Activated gamma-delta T cell (primary cell): Measurements from ENCODE around the gene AREL1.

ENCODE experiments used
- DNase-seq: peaks from one replicate; lab custom pipeline; 2025; lab: John Stamatoyannopoulos, UW

Gene AREL1

GRCh38 chr14:74658535-74659131 lies 54.2 kb downstream of the AREL1 start:
- no peak for DNase-seq

- no peak for DNase-seq
These were observed 55.9 kb downstream of the AREL1 start for GRCh38 chr14:74656964-74657363.

GRCh38 chr14:74655599-74656395 lies 57.1 kb downstream of the AREL1 start:
- no peak for DNase-seq

DNA sequence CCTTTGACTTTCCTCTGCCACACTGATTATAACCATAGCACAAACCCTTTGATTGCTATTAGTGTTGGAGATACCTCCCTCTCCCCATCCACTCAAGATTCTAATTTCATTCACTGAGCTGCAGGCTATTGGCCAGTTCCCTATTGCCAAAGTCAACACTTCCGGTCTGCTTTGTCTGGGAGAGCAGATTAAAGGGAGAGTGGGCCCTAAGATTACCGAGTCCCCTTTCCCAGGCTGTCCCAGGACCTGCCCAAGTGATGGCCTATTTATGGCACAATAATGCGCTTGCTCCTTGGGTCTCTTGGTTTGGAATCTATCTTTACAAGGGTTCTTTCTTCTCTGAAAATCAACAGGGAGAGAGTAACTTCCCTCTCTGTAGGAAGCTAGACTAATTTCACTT lies 57.9 kb downstream of the AREL1 start:
- no peak for DNase-seq

GRCh38 chr14:74653386-74654138 lies 59.3 kb downstream of the AREL1 start:
- no peak for DNase-seq

DNA sequence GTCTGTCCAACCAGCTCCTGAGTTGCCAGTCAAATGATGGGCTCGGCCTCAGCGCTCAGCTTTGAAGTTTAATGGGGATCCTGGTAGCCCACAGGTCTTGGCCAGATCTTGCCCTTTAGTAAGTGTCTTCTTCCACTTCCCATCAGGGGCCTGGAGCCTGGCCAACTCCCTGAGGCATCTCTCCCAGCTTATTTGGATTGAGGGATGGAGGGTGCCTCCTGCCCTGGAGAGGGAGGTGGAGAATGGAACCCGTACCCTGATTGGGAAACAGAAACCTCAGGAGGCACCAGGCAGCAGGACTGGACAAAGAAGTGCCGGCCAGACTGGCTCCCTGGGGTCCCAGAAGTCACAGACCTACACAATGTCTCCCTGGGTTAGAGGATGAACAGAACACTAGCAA lies 60.3 kb downstream of the AREL1 start:
- no peak for DNase-seq

GRCh38 chr14:74650927-74651686 lies 61.8 kb downstream of the AREL1 start:
- no peak for DNase-seq

DNA sequence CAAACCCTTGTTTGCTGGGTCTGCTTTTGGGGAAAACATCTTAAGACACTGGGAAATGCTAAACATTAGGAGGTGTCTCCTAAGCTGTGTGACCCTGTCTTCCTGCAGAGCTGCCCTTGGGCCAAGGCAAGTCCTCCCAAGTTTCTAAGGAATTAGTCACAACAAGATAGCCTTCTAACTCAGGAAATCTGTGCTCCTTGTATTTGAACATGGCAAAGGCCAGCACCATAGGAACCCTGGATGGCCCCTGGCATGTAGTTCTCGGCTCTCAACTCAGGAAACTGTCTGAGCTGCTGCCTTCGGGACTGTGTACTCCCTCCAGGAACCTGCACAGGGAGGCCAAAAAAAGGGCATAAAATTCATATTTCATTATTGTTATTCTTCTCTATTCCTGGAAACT lies 63.2 kb downstream of the AREL1 start:
- DNase-seq: no peak

DNA sequence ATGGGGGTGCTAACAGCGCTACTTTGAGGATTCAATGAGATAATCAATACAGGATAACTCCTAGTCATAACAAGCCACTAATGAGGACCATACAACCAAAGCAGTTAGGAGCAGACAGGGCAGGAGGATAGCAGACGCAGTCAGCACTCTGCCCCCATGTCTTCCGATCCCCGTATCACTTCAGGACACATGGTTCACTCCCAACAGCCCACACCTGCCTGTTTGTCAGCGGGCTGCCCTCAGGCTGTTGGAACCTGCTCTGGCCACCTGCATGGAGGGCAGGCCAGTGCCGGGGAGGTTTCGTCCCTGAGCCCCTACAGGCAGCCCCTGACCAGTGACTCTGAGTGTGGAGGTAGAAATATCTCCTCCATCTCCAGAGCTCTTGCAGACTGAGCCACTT lies 63.7 kb downstream of the AREL1 start:
- no peak for DNase-seq

DNA sequence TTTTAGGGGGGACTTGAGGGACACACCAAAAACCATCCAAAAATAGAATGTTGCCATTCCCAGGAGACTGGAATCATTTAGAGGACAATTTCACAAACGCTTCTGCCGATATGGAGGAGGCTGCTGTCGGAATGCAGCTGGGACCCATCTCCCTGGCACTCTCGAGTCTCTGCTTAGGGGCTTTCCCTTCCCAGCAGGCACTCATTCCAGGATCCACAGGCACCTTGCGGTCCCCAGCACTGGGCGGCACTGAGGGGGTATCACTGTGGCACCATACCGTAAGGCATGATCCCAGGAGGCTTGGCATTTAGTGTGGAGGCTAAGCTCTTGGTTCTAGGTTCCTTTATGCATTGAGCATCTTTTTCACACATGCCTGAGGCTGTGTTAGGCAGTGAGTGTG lies 64.3 kb downstream of the AREL1 start:
- no peak for DNase-seq

DNA sequence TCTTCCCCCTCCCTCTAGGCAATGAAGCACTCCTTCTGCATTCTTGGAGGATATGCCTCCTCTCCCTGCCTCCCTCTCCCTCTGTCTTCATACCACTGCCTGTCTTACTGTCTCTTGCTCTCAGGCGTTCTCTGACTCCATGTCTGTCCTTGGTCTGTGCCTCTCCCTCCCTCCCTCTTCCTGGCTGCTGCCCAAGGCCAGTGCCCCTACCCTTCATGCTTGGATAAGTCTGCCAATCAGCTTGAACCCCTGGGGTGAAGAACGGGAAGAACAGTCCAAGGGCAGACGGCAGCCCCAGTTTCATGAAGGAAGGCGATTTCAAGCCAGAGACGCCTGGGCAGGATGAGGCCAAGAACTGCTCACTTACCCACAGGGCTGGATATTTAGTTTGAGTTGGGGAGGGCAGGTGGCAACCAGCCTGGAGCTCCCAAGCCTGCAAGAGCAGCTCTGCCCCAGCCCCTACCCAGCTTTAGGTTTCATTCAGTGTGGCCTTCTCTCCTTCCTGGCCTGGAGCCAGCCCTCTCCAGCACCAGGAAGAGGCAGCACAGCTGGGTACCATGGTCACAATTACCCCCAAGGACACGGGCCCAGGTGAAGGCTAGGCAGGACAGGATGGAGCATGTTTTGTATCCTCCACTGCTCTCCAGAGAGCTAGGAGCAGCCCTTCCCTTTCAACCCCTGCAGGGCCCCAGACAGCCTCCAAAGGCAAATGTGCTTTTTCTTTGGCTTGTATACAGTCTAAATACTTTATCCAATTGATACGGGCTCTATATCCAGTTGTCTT lies 65.0 kb downstream of the AREL1 start:
- no peak for DNase-seq

DNA sequence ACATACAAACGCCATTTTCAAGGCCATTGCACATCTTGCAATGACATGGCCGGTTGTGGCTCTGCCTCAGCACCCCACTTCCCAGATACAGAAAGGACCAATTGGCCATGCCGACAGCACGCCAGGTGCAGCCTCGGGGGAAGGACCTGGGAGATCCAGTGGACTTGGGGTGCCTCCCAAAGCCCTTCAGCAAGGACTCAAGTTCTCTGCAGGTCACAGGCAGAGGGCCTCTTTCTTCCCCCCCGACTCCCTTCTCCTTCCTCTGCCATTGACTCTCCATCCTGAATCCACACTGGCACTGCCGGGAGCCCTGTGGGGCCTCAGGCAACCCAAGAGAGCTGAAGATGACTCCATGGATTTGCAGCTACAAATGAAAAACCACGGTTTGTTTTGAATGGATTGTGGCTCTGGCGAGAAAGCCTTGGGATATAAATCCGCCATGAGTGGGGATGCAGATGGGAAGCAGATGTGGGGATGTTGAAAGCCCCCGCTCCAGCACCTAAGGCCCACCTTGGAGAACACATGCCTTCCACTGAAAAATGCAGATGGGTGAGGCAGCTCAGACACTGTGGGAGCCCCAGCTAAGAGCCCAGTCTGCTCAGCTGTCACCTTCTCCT lies 65.7 kb downstream of the AREL1 start:
- DNase-seq: no peak

DNA sequence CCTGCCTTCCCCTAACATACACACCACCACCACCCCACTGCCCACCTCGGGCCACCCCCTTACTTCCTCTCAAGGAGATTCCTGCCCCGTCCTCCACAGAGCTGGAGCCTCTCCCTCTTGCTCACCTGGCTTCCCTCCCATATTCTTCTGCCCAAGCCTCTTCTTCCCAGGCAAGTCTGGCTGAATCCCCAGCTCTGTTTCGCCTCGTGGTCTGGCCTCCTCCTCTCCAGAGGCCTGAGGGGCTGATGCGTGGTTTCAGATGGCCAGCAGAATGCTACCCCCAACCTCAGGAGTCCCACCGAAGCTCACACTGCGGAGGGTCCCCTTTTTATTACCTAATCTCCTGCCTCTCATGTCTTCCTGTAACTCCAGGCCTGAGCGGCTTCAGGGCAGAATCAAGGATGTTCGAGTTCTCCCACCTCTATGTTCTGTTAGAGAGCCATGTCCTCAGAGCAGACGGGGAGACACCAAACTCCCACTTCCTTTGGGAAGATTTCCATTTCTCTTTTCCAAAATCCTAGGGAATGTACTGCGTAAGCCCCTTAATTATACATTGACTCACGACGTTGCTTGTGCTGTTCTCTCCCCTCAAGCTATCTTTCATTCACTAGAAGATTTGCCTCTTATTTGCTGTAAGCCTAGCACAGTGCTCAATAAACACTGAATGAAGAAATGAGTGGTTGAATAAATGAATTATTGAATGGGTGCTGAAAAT lies 67.0 kb downstream of the AREL1 start:
- no peak for DNase-seq

DNA sequence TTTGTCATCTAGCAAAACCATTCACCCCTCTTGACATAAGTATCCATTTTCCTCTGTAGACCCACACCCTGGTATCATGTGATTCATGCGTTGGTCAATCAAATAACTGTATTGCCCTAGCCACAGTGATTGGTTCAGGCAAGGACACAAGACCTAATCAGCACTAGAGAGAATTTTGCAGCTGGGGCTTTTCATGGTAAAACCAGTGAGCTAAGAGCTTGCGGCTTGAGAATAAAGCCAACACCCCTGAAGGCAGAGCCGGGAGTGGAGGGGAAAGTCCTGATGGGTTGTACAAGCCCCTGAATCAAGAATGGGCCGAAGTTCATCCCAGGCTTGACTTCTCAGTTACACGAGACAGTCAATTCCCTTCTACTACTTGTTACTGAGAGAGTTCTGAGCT lies 67.6 kb downstream of the AREL1 start:
- no peak for DNase-seq

GRCh38 chr14:74641601-74642391 lies 71.1 kb downstream of the AREL1 start:
- DNase-seq: no peak

GRCh38 chr14:74638966-74639365 lies 73.9 kb downstream of the AREL1 start:
- DNase-seq: no peak

GRCh38 chr14:74638066-74638465 lies 74.8 kb downstream of the AREL1 start:
- no peak for DNase-seq

DNA sequence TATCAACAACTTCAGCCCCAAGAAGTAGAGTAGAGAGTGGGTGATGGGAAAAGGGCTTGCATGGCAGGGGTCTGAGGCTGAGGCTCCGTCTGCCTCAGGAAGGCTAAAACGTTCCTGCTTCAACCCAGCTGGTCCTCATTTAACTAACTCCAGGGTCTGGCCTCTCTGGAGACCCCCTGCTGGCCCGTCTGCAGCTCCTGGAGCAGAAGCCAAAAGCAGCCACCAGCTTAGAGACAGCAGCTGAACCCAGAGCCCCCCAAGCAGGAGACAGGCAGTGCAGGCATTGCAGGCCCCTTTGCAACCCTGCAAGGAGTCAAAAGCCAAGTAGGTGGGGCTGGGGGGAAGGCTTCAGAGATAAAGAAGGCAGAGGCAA lies 75.7 kb downstream of the AREL1 start:
- no peak for DNase-seq

- no peak for DNase-seq
These were observed 76.3 kb downstream of the AREL1 start for GRCh38 chr14:74636424-74637177.
